A549 (cell line): ENCODE data around the gene DHX32. TPM values are rescaled to one million over a fixed set of nuclear protein-coding genes. Genes with fewer than 3 reads are reported as not detected.

ENCODE experiments used
- ATAC-seq, 2 experiments: fragments of 200-7000 bp in 1 of 2; fragments of >200 bp in 1 of 2; cut with Nextera tagmentation in 1 of 2; cut with Tn5 transposase in 1 of 2; 3 replicates each; pipeline versions ENCODE4 v1.8.0 to v1.9.1; 2018 to 2020; ENCODE audit warnings: mild to moderate bottlenecking in 1 of 2, moderate library complexity in 1 of 2
- CTCF ChIA-PET: fragments of 300-600 bp; sonication (Branson Sonifier 250); formaldehyde crosslinking; extraction: SDS; loops from one replicate; lab custom pipeline; 2021; ENCODE audit warnings: antibody characterized with exemption, inconsistent platforms; lab: Yijun Ruan, JAX
- POLR2A ChIA-PET: fragments of 350-600 bp; formaldehyde crosslinking; extraction: SDS; loops from one replicate; lab custom pipeline; 2021; ENCODE audit warnings: antibody characterized with exemption, inconsistent platforms; lab: Yijun Ruan, JAX
- DNase-seq, 2 experiments: peaks; one replicate each; pipeline versions ENCODE4 v3.0.0 to v3.0.0-alpha.2; 2011 to 2016; ENCODE audit warnings: low read depth in 1 of 2, low spot score in 1 of 2
- FAIRE-seq: peaks from 2 replicates; lab custom pipeline; 2011; peaks lifted over from hg19 to GRCh38; lab: Jason Lieb, UNC
- H3K27ac ChIP-seq, 2 experiments: fragments of >200 bp; sonication (Bioruptor Twin); formaldehyde crosslinking; 3 replicates each; pipeline ENCODE4 v1.5.1; 2016 to 2017
- H3K4me1 ChIP-seq: fragments of >200 bp; sonication (Bioruptor Twin); formaldehyde crosslinking; 3 replicates; pipeline ENCODE4 v1.6.1; 2016
- H3K4me2 ChIP-seq: fragments of >200 bp; sonication (Bioruptor Twin); formaldehyde crosslinking; 3 replicates; pipeline ENCODE4 v1.6.1; 2016
- H3K4me3 ChIP-seq: fragments of >200 bp; sonication (Bioruptor Twin); formaldehyde crosslinking; 3 replicates; pipeline ENCODE4 v1.5.1; 2016
- H3K9me3 ChIP-seq: fragments of >200 bp; sonication (Bioruptor Twin); formaldehyde crosslinking; 3 replicates; pipeline ENCODE4 v1.6.1; 2016
- ATOH8 ChIP-seq: fragments of 250-450 bp; sonication (Bioruptor Pico); IDR thresholded peaks from 2 replicates; pipeline ENCODE4 v1.5.0; 2020; ENCODE audit warnings: low read depth, mild to moderate bottlenecking, moderate library complexity
- CBX2 ChIP-seq: fragments of 200-600 bp; sonication (generic); IDR thresholded peaks from 2 replicates; pipeline ENCODE4 v1.6.1; 2016; ENCODE audit warnings: low read depth, mild to moderate bottlenecking, borderline replicate concordance
- CBX8 ChIP-seq: fragments of 200-600 bp; sonication (generic); IDR thresholded peaks from 2 replicates; pipeline ENCODE4 v1.6.1; 2016
- E2F6 ChIP-seq: IDR thresholded peaks from 2 replicates; pipeline ENCODE4 v1.6.1; 2012; ENCODE audit warnings: low read depth, borderline replicate concordance
- EHF ChIP-seq: fragments of 250-450 bp; sonication (Bioruptor Pico); IDR thresholded peaks from 2 replicates; pipeline ENCODE4 v1.5.0; 2020; ENCODE audit warnings: mild to moderate bottlenecking
- EHMT2 ChIP-seq: fragments of 200-600 bp; sonication (generic); IDR thresholded peaks from 2 replicates; pipeline ENCODE4 v1.6.1; 2016; ENCODE audit warnings: antibody characterized with exemption, low read depth, mild to moderate bottlenecking, moderate library complexity
- EP300 ChIP-seq, 2 experiments: fragments of >200 bp; sonication (Bioruptor Twin); formaldehyde crosslinking; IDR thresholded peaks; 2 replicates in 1 of 2; 3 replicates in 1 of 2; pipeline ENCODE4 v1.6.1; 2016 to 2017
- FOSL2 ChIP-seq, 2 experiments: fragments of 450-650 bp in 1 of 2; fragments of >200 bp in 1 of 2; sonication (Bioruptor Twin) in 1 of 2; formaldehyde crosslinking; IDR thresholded peaks; 2 replicates each; pipeline versions ENCODE4 v1.5.0 to v1.6.1; 2016 to 2020; ENCODE audit warnings: mild to moderate bottlenecking in 1 of 2, moderate library complexity in 1 of 2
- HES2 ChIP-seq: fragments of >200 bp; sonication (Bioruptor Twin); formaldehyde crosslinking; IDR thresholded peaks from 2 replicates; pipeline ENCODE4 v1.6.1; 2016
- HEYL ChIP-seq: fragments of 250-450 bp; sonication (Bioruptor Pico); IDR thresholded peaks from 2 replicates; pipeline ENCODE4 v1.8.0; 2021; ENCODE audit warnings: mild to moderate bottlenecking, moderate library complexity
- HOXA7 ChIP-seq: fragments of 250-450 bp; sonication (Bioruptor Pico); IDR thresholded peaks from 2 replicates; pipeline ENCODE4 v1.5.0; 2020; ENCODE audit warnings: mild to moderate bottlenecking, moderate library complexity
- HOXB5 ChIP-seq: fragments of 250-450 bp; sonication (Bioruptor Pico); IDR thresholded peaks from 2 replicates; pipeline ENCODE4 v1.5.0; 2020; ENCODE audit warnings: mild to moderate bottlenecking, moderate library complexity
- JUNB ChIP-seq: fragments of >200 bp; sonication (Bioruptor Twin); formaldehyde crosslinking; IDR thresholded peaks from 2 replicates; pipeline ENCODE4 v1.6.1; 2016
- KDM5A ChIP-seq: fragments of 200-600 bp; sonication (generic); IDR thresholded peaks from 2 replicates; pipeline ENCODE4 v1.6.1; 2016; ENCODE audit warnings: antibody characterized with exemption, mild to moderate bottlenecking
- MAX ChIP-seq: IDR thresholded peaks from 2 replicates; pipeline ENCODE4 v1.6.1; 2012
- MYC ChIP-seq: IDR thresholded peaks from 2 replicates; pipeline ENCODE4 v1.6.1; 2012; ENCODE audit warnings: mild to moderate bottlenecking, inconsistent platforms, low read length, improper control_type of control experiment, borderline replicate concordance
- NFE2L2 ChIP-seq: fragments of 150-350 bp; conservative IDR thresholded peaks from 2 replicates; pipeline ENCODE4 v1.6.1; 2014; ENCODE audit warnings: low read length
- NR3C1 ChIP-seq: fragments of >200 bp; sonication (Bioruptor Twin); formaldehyde crosslinking; IDR thresholded peaks from 3 replicates; pipeline ENCODE4 v1.6.1; 2017
- RAD21 ChIP-seq, 2 experiments: fragments of >200 bp in 1 of 2; sonication (Bioruptor Twin) in 1 of 2; formaldehyde crosslinking in 1 of 2; IDR thresholded peaks in 1 of 2; conservative IDR thresholded peaks in 1 of 2; 2 replicates in 1 of 2; 3 replicates in 1 of 2; pipeline ENCODE4 v1.6.1; 2012 to 2018; ENCODE audit warnings: inconsistent platforms in 1 of 2
- RARB ChIP-seq: fragments of 250-450 bp; sonication (Bioruptor Pico); IDR thresholded peaks from 2 replicates; pipeline ENCODE4 v1.8.0; 2021; ENCODE audit warnings: mild to moderate bottlenecking, moderate library complexity
- RCOR1 ChIP-seq: fragments of 150-350 bp; IDR thresholded peaks from 2 replicates; pipeline ENCODE4 v1.6.1; 2014; ENCODE audit warnings: antibody characterized with exemption, low read length, low read depth
- RFX5 ChIP-seq: fragments of 450-650 bp; IDR thresholded peaks from 2 replicates; pipeline ENCODE4 v1.7.1; 2014; ENCODE audit warnings: antibody characterized with exemption, mild to moderate bottlenecking, moderate library complexity
- TFCP2L1 ChIP-seq: fragments of 250-450 bp; sonication (Bioruptor Pico); IDR thresholded peaks from 2 replicates; pipeline ENCODE4 v1.5.0; 2021; ENCODE audit warnings: mild to moderate bottlenecking
- USF2 ChIP-seq: fragments of 450-650 bp; IDR thresholded peaks from 2 replicates; pipeline ENCODE4 v1.6.1; 2014; ENCODE audit warnings: antibody characterized with exemption
- ZNF302 ChIP-seq: fragments of 250-450 bp; sonication (Bioruptor Pico); IDR thresholded peaks from 2 replicates; pipeline ENCODE4 v1.9.0; 2021; ENCODE audit warnings: inconsistent platforms, mild to moderate bottlenecking, moderate library complexity
- WGBS: methylation state at CpG from one replicate; pipeline ENCODE4 v1.1.6; 2017; ENCODE audit errors: missing lambda C conversion rate; 5-methylcytosine and 5-hydroxymethylcytosine counted together
- polyA plus RNA-seq, 4 experiments: library from polyadenylated mRNA; depleted of rRNA in 3 of 4; stranded (reverse); fragments of >200 nt; fragmentation: RNase III in 1 of 4; extraction: RNeasy Plus Mini Kit Qiagen cat#74134 plus additional on column Dnase treatment in 1 of 4; gene quantifications; 2 replicates in 3 of 4; 3 replicates in 1 of 4; pipeline ENCODE4 v1.2.3, GENCODE V29; 2011 to 2017

The DHX32 gene
- polyA plus RNA-seq, 2 of the 4 experiments (the other 2 are of a cell fraction) = 37.4 to 61.8 TPM

- 82% methylated on average over 8 of the region's 8 CpGs for WGBS
- Histone ChIP-seq H3K4me2 (no peak overlapping the region), H3K4me3 (no peak overlapping the region), H3K9me3 (no peaks in the 10 kb centered on the region), H3K27ac (no peak overlapping the region), H3K4me1 (no peaks in the 10 kb centered on the region)
- no peak for DNase-seq
- TF ChIP-seq MYC (no peak), RARB (CRISPR knock-in tag) (no peak), HEYL (CRISPR knock-in tag) (no peak), E2F6 (no peak), EHMT2 (no peak), EHF (CRISPR knock-in tag) (no peak), USF2 (no peak), NFE2L2 (no peak), RCOR1 (no peak), ZNF302 (no peak), RAD21 (conservative IDR thresholded peaks at IDR 0.05 in 1 of 2, IDR thresholded peaks at IDR 0.05 in 1 of 2) (no peak), MAX (no peak), JUNB (no peak), CBX2 (no peak), NR3C1 (no peak), EP300 (IDR thresholded peaks at IDR 0.05) (no peak), HOXB5 (CRISPR knock-in tag) (no peak)
- no peak for FAIRE-seq
- no peak for ATAC-seq
- POLR2A ChIA-PET = no interaction called here
- CTCF ChIA-PET = interaction anchor here (0.9 to 1.5 kb wide), 2 partner anchors 12 to 72 kb away, joined by 3 read pairs; no protein-coding TSS in a partner anchor
These were observed 83.7 kb downstream of the DHX32 start for GRCh38 chr10:125797424-125797823.

- 80% methylated on average over 8 of the region's 8 CpGs for WGBS
- Histone ChIP-seq H3K4me2 (no peak overlapping the region), H3K4me1 (no peaks in the 10 kb centered on the region), H3K4me3 (no peak overlapping the region), H3K27ac (no peak overlapping the region), H3K9me3 (no peaks in the 10 kb centered on the region)
- no peak for TF ChIP-seq KDM5A
- TF ChIP-seq FOSL2 (IDR thresholded peaks at IDR 0.05) = no peak
- TF ChIP-seq FOSL2 (CRISPR knock-in tag; IDR thresholded peaks at IDR 0.05) = no peak
- TF ChIP-seq HOXA7 (CRISPR knock-in tag) = no peak
- no peak for TF ChIP-seq EHMT2
- no peak for TF ChIP-seq MYC
- TF ChIP-seq ZNF302 = no peak
- TF ChIP-seq TFCP2L1 (CRISPR knock-in tag) = no peak
- TF ChIP-seq ATOH8 = no peak
- TF ChIP-seq CBX8 = no peak
- TF ChIP-seq HES2 = no peak
- no peak for TF ChIP-seq JUNB
- no peak for TF ChIP-seq HOXB5 (CRISPR knock-in tag)
- no peak for TF ChIP-seq RFX5
- ChIA-PET POLR2A (no interaction called here), CTCF (no interaction called here)
- no peak for FAIRE-seq
- no peak for DNase-seq
- no peak for ATAC-seq
These were observed 85.4 kb downstream of the DHX32 start for GRCh38 chr10:125795637-125796190.
